GM23338 (cell line): ENCODE measurements around the gene TAF4B. TPM values are rescaled to one million over a fixed set of nuclear protein-coding genes. Genes with fewer than 3 reads are reported as not detected.

Experiments
- ATAC-seq: fragments of 200-7000 bp; cut with Tn5 transposase; 3 replicates; pipeline ENCODE4 v1.9.1; 2020
- DNase-seq: peaks from one replicate; pipeline ENCODE4 v3.0.0-alpha.2; 2015; ENCODE audit warnings: low spot score
- H2AFZ ChIP-seq: fragments of 200-600 bp; sonication (generic); 2 replicates; pipeline ENCODE4 v1.8.0; 2016; ENCODE audit warnings: antibody characterized with exemption, mild to moderate bottlenecking, moderate library complexity
- H3F3A ChIP-seq: fragments of 200-600 bp; sonication (generic); replicated peaks from 2 replicates; pipeline ENCODE4 v1.8.0; 2017; ENCODE audit warnings: antibody characterized with exemption, mixed run types, low read depth
- H3K27ac ChIP-seq: fragments of 200-600 bp; sonication (generic); 2 replicates; pipeline ENCODE4 v1.6.1; 2016; ENCODE audit warnings: low read depth
- H3K27me3 ChIP-seq: fragments of 200-600 bp; sonication (generic); 2 replicates; pipeline ENCODE4 v1.8.0; 2016; ENCODE audit warnings: mild to moderate bottlenecking, mixed run types, moderate library complexity; ENCODE audit not compliant: insufficient read depth
- H3K36me3 ChIP-seq: fragments of 200-600 bp; sonication (generic); 2 replicates; pipeline ENCODE4 v1.8.0; 2016; ENCODE audit warnings: mild to moderate bottlenecking; ENCODE audit not compliant: insufficient read depth
- H3K4me1 ChIP-seq: fragments of 200-600 bp; sonication (generic); 2 replicates; pipeline ENCODE4 v1.8.0; 2016; ENCODE audit warnings: mild to moderate bottlenecking, moderate library complexity; ENCODE audit not compliant: insufficient read depth
- H3K4me2 ChIP-seq: fragments of 200-600 bp; sonication (generic); 2 replicates; pipeline ENCODE4 v1.7.1; 2017; ENCODE audit warnings: mixed run types
- H3K4me3 ChIP-seq: fragments of 200-600 bp; sonication (generic); 2 replicates; pipeline ENCODE4 v1.6.1; 2016; ENCODE audit warnings: mixed run types
- H3K79me2 ChIP-seq: fragments of 200-600 bp; sonication (generic); replicated peaks from 2 replicates; pipeline ENCODE4 v1.8.0; 2017; ENCODE audit warnings: mild to moderate bottlenecking; ENCODE audit not compliant: insufficient read depth
- H3K9me2 ChIP-seq: fragments of 200-600 bp; sonication (generic); 2 replicates; pipeline ENCODE4 v1.8.0; 2017; ENCODE audit not compliant: insufficient read depth
- H4K20me1 ChIP-seq: fragments of 200-600 bp; sonication (generic); replicated peaks from 2 replicates; pipeline ENCODE4 v1.8.0; 2017; ENCODE audit warnings: mild to moderate bottlenecking; ENCODE audit not compliant: insufficient read depth
- H3K27ac Mint-ChIP-seq: 2 replicates; pipeline ENCODE4 v1.8.0; 2020; ENCODE audit warnings: inconsistent platforms, mild to moderate bottlenecking, moderate library complexity, mixed read lengths
- H3K27me3 Mint-ChIP-seq: 3 replicates; pipeline ENCODE4 v1.8.0; 2022; ENCODE audit warnings: low read depth, mild to moderate bottlenecking, moderate library complexity, mixed read lengths, inconsistent platforms; ENCODE audit not compliant: insufficient read depth, poor library complexity
- H3K36me3 Mint-ChIP-seq: 3 replicates; pipeline ENCODE4 v1.8.0; 2021; ENCODE audit warnings: low read depth, mild to moderate bottlenecking, inconsistent platforms, moderate library complexity, mixed read lengths
- H3K4me1 Mint-ChIP-seq: 3 replicates; pipeline ENCODE4 v1.8.0; 2020; ENCODE audit warnings: mild to moderate bottlenecking, inconsistent platforms, mixed read lengths
- H3K4me3 Mint-ChIP-seq: 3 replicates; pipeline ENCODE4 v1.8.0; 2021; ENCODE audit warnings: moderate library complexity, mild to moderate bottlenecking, inconsistent platforms, mixed read lengths
- H3K9me3 Mint-ChIP-seq: 3 replicates; pipeline ENCODE4 v1.8.0; 2020; ENCODE audit warnings: moderate library complexity, mild to moderate bottlenecking, inconsistent platforms, mixed read lengths
- EZH2phosphoT487 ChIP-seq: fragments of 200-600 bp; sonication (generic); IDR thresholded peaks from one replicate; pipeline ENCODE4 v1.8.1; 2018; ENCODE audit warnings: antibody characterized with exemption; ENCODE audit not compliant: unreplicated experiment
- JUNB ChIP-seq: IDR thresholded peaks from one replicate; pipeline ENCODE4 v1.6.1; 2016; ENCODE audit warnings: antibody characterized with exemption; ENCODE audit not compliant: unreplicated experiment
- POLR2AphosphoS5 ChIP-seq: IDR thresholded peaks from 2 replicates; pipeline ENCODE4 v1.6.1; 2016; ENCODE audit warnings: antibody characterized with exemption, low read depth
- STAT1 ChIP-seq: IDR thresholded peaks from one replicate; pipeline ENCODE4 v1.6.1; 2016; ENCODE audit warnings: antibody characterized with exemption; ENCODE audit not compliant: unreplicated experiment
- ZNF331 ChIP-seq: fragments of 250-450 bp; sonication (Bioruptor Pico); IDR thresholded peaks from 2 replicates; pipeline ENCODE4 v1.5.0; 2020; ENCODE audit warnings: low read depth, mild to moderate bottlenecking, moderate library complexity
- polyA plus RNA-seq: library from polyadenylated mRNA; unstranded; fragments of >200 nt; fragmentation: Nextera tagmentation; extraction: Ambion mirVana; gene quantifications from 2 replicates; pipeline ENCODE4 v1.2.1, GENCODE V29; 2016
- total RNA-seq: library from RNA; depleted of rRNA; stranded (reverse); fragments of >200 nt; shearing (Covaris generic); gene quantifications from 2 replicates; pipeline ENCODE4 v1.2.3, GENCODE V29; 2014
- TF ChIP-seq, protein P1 (sequence below): IDR thresholded peaks from 2 replicates; pipeline ENCODE4 v1.6.1; 2016; ENCODE audit warnings: antibody characterized with exemption
- TF ChIP-seq, protein P2 (sequence below), 2 experiments: fragments of 200-600 bp in 1 of 2; sonication (generic) in 1 of 2; conservative IDR thresholded peaks; 2 replicates each; pipeline versions ENCODE4 v1.5.1 to v1.6.1; 2016 to 2017; ENCODE audit warnings: antibody characterized with exemption in 2 of 2, low read depth in 2 of 2, mild to moderate bottlenecking in 2 of 2, moderate library complexity in 1 of 2
- TF ChIP-seq, protein P3 (sequence below): fragments of 250-450 bp; sonication (Bioruptor Pico); IDR thresholded peaks from 2 replicates; pipeline ENCODE4 v1.5.0; 2020; ENCODE audit warnings: mild to moderate bottlenecking, moderate library complexity

The TAF4B gene
- total and polyA plus RNA-seq, 2 experiments from 2014 or later = 9.4 to 27.3 TPM

DNA sequence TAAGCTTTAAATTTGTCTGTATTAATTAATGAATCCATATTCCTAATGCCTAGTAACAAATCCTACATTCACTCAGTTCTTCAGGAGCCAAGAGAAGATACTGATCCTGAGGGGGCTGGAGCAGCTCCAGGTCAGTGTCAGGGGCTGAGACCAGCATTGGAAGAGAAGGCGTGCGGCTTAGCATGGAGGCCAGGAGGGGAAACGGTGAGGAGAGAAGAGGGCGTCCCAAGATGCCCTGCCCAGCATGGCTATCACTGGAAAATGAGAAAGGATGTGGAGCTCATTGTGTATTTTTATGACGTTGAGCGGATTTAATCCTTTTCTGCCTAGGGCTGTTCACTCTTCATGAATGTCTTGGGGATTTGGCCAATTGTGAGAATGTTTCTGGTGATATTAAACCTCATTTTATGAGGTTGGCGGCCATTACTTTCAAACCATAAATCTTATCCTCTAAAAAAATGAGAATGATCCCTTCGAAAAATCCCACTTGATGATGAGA lies 190.5 kb downstream of the TAF4B start (continued):
- TF ChIP-seq, protein P1, sequence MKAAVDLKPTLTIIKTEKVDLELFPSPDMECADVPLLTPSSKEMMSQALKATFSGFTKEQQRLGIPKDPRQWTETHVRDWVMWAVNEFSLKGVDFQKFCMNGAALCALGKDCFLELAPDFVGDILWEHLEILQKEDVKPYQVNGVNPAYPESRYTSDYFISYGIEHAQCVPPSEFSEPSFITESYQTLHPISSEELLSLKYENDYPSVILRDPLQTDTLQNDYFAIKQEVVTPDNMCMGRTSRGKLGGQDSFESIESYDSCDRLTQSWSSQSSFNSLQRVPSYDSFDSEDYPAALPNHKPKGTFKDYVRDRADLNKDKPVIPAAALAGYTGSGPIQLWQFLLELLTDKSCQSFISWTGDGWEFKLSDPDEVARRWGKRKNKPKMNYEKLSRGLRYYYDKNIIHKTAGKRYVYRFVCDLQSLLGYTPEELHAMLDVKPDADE = no peak
- TF ChIP-seq EZH2phosphoT487 (no peak), ZNF331 (CRISPR knock-in tag) (no peak), POLR2AphosphoS5 (no peak)

DNA sequence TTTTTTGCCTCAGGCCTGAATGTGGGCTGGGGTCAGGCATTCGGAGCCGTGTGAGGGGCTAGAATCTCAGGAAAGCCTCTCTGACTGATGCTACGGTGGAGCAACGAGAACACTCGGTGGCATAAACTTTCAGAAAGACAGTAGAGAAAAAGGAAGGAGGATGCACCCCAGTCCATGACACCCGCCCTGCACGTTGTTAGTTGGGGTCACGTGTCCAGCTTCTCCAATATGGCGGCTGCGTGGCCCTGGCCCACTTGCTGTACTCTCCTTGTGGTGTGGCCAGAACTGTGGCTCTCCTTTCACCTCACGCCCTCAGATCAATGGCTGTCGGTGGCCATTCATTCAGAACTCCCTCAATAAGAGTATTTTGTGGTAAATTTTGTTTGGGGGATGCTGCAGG lies 190.9 kb downstream of the TAF4B start:
- peaks cover 13% of the 10 kb centered on the region for H3K9me2 ChIP-seq
- no peak overlapping the region for H3K4me2 ChIP-seq
- H3K36me3 Mint-ChIP-seq = no peaks in the 10 kb centered on the region
- H3K79me2 ChIP-seq = no peaks in the 10 kb centered on the region
- peak overlapping the region; percentile 74 for H2AFZ ChIP-seq
- peaks cover 6% of the 10 kb centered on the region; the same call in 1 of the 2 replicates for H3F3A ChIP-seq
- H3K9me3 Mint-ChIP-seq = no peaks in the 10 kb centered on the region; the same call in 2 of the 3 replicates
- DNase-seq = no peak
- TF ChIP-seq STAT1 = no peak
- TF ChIP-seq, protein P2, sequence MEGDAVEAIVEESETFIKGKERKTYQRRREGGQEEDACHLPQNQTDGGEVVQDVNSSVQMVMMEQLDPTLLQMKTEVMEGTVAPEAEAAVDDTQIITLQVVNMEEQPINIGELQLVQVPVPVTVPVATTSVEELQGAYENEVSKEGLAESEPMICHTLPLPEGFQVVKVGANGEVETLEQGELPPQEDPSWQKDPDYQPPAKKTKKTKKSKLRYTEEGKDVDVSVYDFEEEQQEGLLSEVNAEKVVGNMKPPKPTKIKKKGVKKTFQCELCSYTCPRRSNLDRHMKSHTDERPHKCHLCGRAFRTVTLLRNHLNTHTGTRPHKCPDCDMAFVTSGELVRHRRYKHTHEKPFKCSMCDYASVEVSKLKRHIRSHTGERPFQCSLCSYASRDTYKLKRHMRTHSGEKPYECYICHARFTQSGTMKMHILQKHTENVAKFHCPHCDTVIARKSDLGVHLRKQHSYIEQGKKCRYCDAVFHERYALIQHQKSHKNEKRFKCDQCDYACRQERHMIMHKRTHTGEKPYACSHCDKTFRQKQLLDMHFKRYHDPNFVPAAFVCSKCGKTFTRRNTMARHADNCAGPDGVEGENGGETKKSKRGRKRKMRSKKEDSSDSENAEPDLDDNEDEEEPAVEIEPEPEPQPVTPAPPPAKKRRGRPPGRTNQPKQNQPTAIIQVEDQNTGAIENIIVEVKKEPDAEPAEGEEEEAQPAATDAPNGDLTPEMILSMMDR (conservative IDR thresholded peaks at IDR 0.05; ENCODE audit: low read depth in 2 of 2) = peak in 1 of 2 experiments; percentile 44; a peak in 2 of 4 replicates
- no peak overlapping the region for H3K27ac Mint-ChIP-seq
- no peak overlapping the region for H3K4me3 ChIP-seq
- no peaks in the 10 kb centered on the region for H3K27me3 ChIP-seq
- H3K4me1 ChIP-seq = peaks cover 33% of the 10 kb centered on the region
- H3K4me1 Mint-ChIP-seq = peaks cover 2% of the 10 kb centered on the region
- H3K4me3 Mint-ChIP-seq = no peak overlapping the region
- H4K20me1 ChIP-seq = no peaks in the 10 kb centered on the region
- H3K27ac ChIP-seq = no peak overlapping the region
- ATAC-seq = no peak
- peaks cover 12% of the 10 kb centered on the region for H3K27me3 Mint-ChIP-seq
- H3K36me3 ChIP-seq = peaks cover 2% of the 10 kb centered on the region

DNA sequence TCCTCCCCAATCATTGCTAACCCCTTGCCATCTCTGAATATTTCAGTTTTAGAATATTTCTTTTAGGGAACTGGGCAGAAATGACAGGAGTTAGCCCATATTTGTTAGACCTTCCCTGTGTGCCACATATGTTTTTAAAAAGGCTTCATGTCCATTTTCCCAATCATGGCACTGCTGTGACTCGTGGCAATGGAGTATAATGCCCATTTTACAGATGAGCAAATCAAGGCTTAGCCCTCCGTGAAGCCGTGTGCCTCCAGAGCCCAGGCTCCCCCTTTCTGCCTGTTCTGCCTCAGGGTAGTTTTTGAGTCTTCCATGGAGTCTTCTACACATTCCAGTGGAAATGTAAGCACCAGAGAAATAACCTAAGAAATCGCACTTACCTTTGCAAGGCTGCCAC lies 192.0 kb downstream of the TAF4B start:
- H3K27me3 Mint-ChIP-seq = peaks cover 12% of the 10 kb centered on the region
- H3K9me3 Mint-ChIP-seq = no peaks in the 10 kb centered on the region; the same call in 2 of the 3 replicates
- no peak overlapping the region for H3K4me3 Mint-ChIP-seq
- TF ChIP-seq JUNB (no peak), POLR2AphosphoS5 (no peak)
- TF ChIP-seq, protein P3, sequence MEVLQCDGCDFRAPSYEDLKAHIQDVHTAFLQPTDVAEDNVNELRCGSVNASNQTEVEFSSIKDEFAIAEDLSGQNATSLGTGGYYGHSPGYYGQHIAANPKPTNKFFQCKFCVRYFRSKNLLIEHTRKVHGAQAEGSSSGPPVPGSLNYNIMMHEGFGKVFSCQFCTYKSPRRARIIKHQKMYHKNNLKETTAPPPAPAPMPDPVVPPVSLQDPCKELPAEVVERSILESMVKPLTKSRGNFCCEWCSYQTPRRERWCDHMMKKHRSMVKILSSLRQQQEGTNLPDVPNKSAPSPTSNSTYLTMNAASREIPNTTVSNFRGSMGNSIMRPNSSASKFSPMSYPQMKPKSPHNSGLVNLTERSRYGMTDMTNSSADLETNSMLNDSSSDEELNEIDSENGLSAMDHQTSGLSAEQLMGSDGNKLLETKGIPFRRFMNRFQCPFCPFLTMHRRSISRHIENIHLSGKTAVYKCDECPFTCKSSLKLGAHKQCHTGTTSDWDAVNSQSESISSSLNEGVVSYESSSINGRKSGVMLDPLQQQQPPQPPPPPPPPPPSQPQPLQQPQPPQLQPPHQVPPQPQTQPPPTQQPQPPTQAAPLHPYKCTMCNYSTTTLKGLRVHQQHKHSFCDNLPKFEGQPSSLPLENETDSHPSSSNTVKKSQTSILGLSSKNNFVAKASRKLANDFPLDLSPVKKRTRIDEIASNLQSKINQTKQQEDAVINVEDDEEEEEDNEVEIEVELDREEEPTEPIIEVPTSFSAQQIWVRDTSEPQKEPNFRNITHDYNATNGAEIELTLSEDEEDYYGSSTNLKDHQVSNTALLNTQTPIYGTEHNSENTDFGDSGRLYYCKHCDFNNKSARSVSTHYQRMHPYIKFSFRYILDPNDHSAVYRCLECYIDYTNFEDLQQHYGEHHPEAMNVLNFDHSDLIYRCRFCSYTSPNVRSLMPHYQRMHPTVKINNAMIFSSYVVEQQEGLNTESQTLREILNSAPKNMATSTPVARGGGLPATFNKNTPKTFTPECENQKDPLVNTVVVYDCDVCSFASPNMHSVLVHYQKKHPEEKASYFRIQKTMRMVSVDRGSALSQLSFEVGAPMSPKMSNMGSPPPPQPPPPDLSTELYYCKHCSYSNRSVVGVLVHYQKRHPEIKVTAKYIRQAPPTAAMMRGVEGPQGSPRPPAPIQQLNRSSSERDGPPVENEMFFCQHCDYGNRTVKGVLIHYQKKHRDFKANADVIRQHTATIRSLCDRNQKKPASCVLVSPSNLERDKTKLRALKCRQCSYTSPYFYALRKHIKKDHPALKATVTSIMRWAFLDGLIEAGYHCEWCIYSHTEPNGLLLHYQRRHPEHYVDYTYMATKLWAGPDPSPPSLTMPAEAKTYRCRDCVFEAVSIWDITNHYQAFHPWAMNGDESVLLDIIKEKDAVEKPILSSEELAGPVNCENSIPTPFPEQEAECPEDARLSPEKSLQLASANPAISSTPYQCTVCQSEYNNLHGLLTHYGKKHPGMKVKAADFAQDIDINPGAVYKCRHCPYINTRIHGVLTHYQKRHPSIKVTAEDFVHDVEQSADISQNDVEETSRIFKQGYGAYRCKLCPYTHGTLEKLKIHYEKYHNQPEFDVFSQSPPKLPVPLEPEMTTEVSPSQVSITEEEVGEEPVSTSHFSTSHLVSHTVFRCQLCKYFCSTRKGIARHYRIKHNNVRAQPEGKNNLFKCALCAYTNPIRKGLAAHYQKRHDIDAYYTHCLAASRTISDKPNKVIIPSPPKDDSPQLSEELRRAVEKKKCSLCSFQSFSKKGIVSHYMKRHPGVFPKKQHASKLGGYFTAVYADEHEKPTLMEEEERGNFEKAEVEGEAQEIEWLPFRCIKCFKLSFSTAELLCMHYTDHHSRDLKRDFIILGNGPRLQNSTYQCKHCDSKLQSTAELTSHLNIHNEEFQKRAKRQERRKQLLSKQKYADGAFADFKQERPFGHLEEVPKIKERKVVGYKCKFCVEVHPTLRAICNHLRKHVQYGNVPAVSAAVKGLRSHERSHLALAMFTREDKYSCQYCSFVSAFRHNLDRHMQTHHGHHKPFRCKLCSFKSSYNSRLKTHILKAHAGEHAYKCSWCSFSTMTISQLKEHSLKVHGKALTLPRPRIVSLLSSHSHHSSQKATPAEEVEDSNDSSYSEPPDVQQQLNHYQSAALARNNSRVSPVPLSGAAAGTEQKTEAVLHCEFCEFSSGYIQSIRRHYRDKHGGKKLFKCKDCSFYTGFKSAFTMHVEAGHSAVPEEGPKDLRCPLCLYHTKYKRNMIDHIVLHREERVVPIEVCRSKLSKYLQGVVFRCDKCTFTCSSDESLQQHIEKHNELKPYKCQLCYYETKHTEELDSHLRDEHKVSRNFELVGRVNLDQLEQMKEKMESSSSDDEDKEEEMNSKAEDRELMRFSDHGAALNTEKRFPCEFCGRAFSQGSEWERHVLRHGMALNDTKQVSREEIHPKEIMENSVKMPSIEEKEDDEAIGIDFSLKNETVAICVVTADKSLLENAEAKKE (CRISPR knock-in tag) = no peak
- TF ChIP-seq, protein P1 = no peak

More for the DNA sequence above, 192.0 kb downstream of the TAF4B start:
- H3K36me3 Mint-ChIP-seq = no peaks in the 10 kb centered on the region
- H3K79me2 ChIP-seq = no peaks in the 10 kb centered on the region
- H3K4me3 ChIP-seq = no peak overlapping the region
- no peaks in the 10 kb centered on the region for H4K20me1 ChIP-seq
- no peak overlapping the region for H3K4me2 ChIP-seq
- H2AFZ ChIP-seq = no peak overlapping the region
- DNase-seq = no peak
- no peaks in the 10 kb centered on the region for H3K27me3 ChIP-seq
- H3K27ac ChIP-seq = no peak overlapping the region
- no peaks in the 10 kb centered on the region; the same call in 1 of the 2 replicates for H3K36me3 ChIP-seq
- peaks cover 33% of the 10 kb centered on the region for H3K4me1 ChIP-seq
- no peak overlapping the region for H3K27ac Mint-ChIP-seq
- ATAC-seq = no peak
- H3F3A ChIP-seq = peaks cover 6% of the 10 kb centered on the region; the same call in 1 of the 2 replicates
- peaks cover 13% of the 10 kb centered on the region for H3K9me2 ChIP-seq
- H3K4me1 Mint-ChIP-seq = peaks cover 2% of the 10 kb centered on the region
